Head of caudate nucleus (tissue), 42 donors: ENCODE results near the gene SLIT3.

Source experiments
- DNase-seq, 42 donors: peaks; one replicate each; pipeline versions ENCODE4 v3.0.0 to v3.0.0-alpha.2; 2020 to 2021; ENCODE audit warnings: mixed read lengths in 7 of 42
- intact Hi-C: fragments of 100-400 bp; cut with DNase I; formaldehyde crosslinking; loops from one replicate; pipeline ENCODE4 v1.15.0; 2022

Gene SLIT3

GRCh38 chr5:168939156-168939800 lies 361.7 kb downstream of the SLIT3 start:
- intact Hi-C loops = no loop called here
- DNase-seq = no peak

- DNase-seq = no peak
- intact Hi-C loops = no loop called here
Observed at GRCh38 chr5:168936511-168936910, 364.4 kb downstream of the SLIT3 start.

GRCh38 chr5:168935183-168935582 lies 365.8 kb downstream of the SLIT3 start:
- intact Hi-C loops = no loop called here
- DNase-seq = no peak

GRCh38 chr5:168934169-168934568 lies 366.8 kb downstream of the SLIT3 start:
- DNase-seq = no peak
- intact Hi-C loops = no loop called here

GRCh38 chr5:168932400-168933189 lies 368.3 kb downstream of the SLIT3 start:
- intact Hi-C loops = no loop called here
- no peak for DNase-seq

- peak in 13 of 42 donors; percentile 10 to 58 (median 22) for DNase-seq
- intact Hi-C loops = no loop called here
Observed at GRCh38 chr5:168931638-168932345, 369.1 kb downstream of the SLIT3 start.

GRCh38 chr5:168929656-168930055 lies 371.3 kb downstream of the SLIT3 start:
- DNase-seq = no peak
- intact Hi-C loops = no loop called here

- intact Hi-C loops = no loop called here
- no peak for DNase-seq
Observed at GRCh38 chr5:168925160-168925559, 375.8 kb downstream of the SLIT3 start.

GRCh38 chr5:168921147-168921866 lies 379.6 kb downstream of the SLIT3 start:
- no peak for DNase-seq
- intact Hi-C loops = no loop called here

- peak in 26 of 42 donors; percentile 7 to 55 (median 24) for DNase-seq
- intact Hi-C loops = no loop called here
Observed at GRCh38 chr5:168920019-168920810, 380.7 kb downstream of the SLIT3 start.

- no peak for DNase-seq
- intact Hi-C loops = no loop called here
Observed at GRCh38 chr5:168917947-168918600, 382.9 kb downstream of the SLIT3 start.

GRCh38 chr5:168916852-168917251 lies 384.1 kb downstream of the SLIT3 start:
- intact Hi-C loops = no loop called here
- DNase-seq = peak in 3 of 42 donors; percentile 8 to 39 (median 9)

GRCh38 chr5:168916266-168916665 lies 384.7 kb downstream of the SLIT3 start:
- peak in 4 of 42 donors; percentile 10 to 17 (median 14) for DNase-seq
- intact Hi-C loops = no loop called here

GRCh38 chr5:168914491-168914890 lies 386.4 kb downstream of the SLIT3 start:
- no peak for DNase-seq
- intact Hi-C loops = no loop called here

GRCh38 chr5:168910874-168911273 lies 390.1 kb downstream of the SLIT3 start:
- intact Hi-C loops = no loop called here

GRCh38 chr5:168908207-168908606 lies 392.7 kb downstream of the SLIT3 start:
- no peak for DNase-seq
- intact Hi-C loops = no loop called here

More at GRCh38 chr5:168910874-168911273, 390.1 kb downstream of the SLIT3 start:
- no peak for DNase-seq

- intact Hi-C loops = no loop called here
Observed at GRCh38 chr5:168903061-168903460, 397.9 kb downstream of the SLIT3 start.

GRCh38 chr5:168899673-168900072 lies 401.3 kb downstream of the SLIT3 start:
- no peak for DNase-seq
- intact Hi-C loops = no loop called here

More at GRCh38 chr5:168903061-168903460, 397.9 kb downstream of the SLIT3 start:
- no peak for DNase-seq
